Trophoblast cell (in vitro differentiated cells and primary cell): ENCODE results near the gene LY9. TPM values are rescaled to one million over a fixed set of nuclear protein-coding genes. Genes with fewer than 3 reads are reported as not detected.

Experiments used
- DNase-seq, 2 donors: peaks; one replicate each; pipeline ENCODE4 v3.0.0-alpha.2; 2016
- H2AFZ ChIP-seq: 2 replicates; pipeline ENCODE4 v1.6.1; 2013; ENCODE audit warnings: low read length, moderate library complexity, mild to moderate bottlenecking; ENCODE audit not compliant: insufficient read depth, poor library complexity
- H2AK5ac ChIP-seq: 2 replicates; pipeline ENCODE4 v1.6.1; 2013; ENCODE audit warnings: mild to moderate bottlenecking, low read length
- H2BK120ac ChIP-seq: 2 replicates; pipeline ENCODE4 v1.6.1; 2013; ENCODE audit warnings: low read length, mild to moderate bottlenecking, moderate library complexity; ENCODE audit not compliant: insufficient read depth, poor library complexity
- H2BK12ac ChIP-seq: 2 replicates; pipeline ENCODE4 v1.6.1; 2013; ENCODE audit warnings: mild to moderate bottlenecking, low read length, moderate library complexity
- H2BK5ac ChIP-seq: 2 replicates; pipeline ENCODE4 v1.6.1; 2013; ENCODE audit warnings: low read length, low read depth, moderate library complexity, mild to moderate bottlenecking; ENCODE audit not compliant: poor library complexity
- H3K14ac ChIP-seq: 2 replicates; pipeline ENCODE4 v1.6.1; 2013; ENCODE audit warnings: mild to moderate bottlenecking, low read length
- H3K18ac ChIP-seq: 2 replicates; pipeline ENCODE4 v1.6.1; 2013; ENCODE audit warnings: mild to moderate bottlenecking, low read length
- H3K23ac ChIP-seq: 2 replicates; pipeline ENCODE4 v1.6.1; 2013; ENCODE audit warnings: low read length
- H3K27ac ChIP-seq: 2 replicates; pipeline ENCODE4 v1.5.1; 2013; ENCODE audit warnings: low read depth, mild to moderate bottlenecking, inconsistent platforms, low read length, moderate library complexity
- H3K27me3 ChIP-seq: 2 replicates; pipeline ENCODE4 v1.6.1; 2013; ENCODE audit warnings: inconsistent platforms, mild to moderate bottlenecking, low read length, moderate library complexity; ENCODE audit not compliant: insufficient read depth
- H3K36me3 ChIP-seq, 2 experiments: 1 replicate in 1 of 2; 2 replicates in 1 of 2; pipeline ENCODE4 v1.6.1; 2013; ENCODE audit warnings: low read length in 2 of 2, mild to moderate bottlenecking in 2 of 2, moderate library complexity in 1 of 2; ENCODE audit not compliant: insufficient read depth in 2 of 2, control insufficient read depth in 1 of 2
- H3K4ac ChIP-seq: 2 replicates; pipeline ENCODE4 v1.6.1; 2013; ENCODE audit warnings: low read depth, mild to moderate bottlenecking, low read length, moderate library complexity
- H3K4me1 ChIP-seq, 2 experiments: 1 replicate in 1 of 2; 2 replicates in 1 of 2; pipeline ENCODE4 v1.6.1; 2013; ENCODE audit warnings: low read length in 2 of 2, mild to moderate bottlenecking in 2 of 2, moderate library complexity in 1 of 2; ENCODE audit not compliant: insufficient read depth in 2 of 2, control insufficient read depth in 1 of 2
- H3K4me2 ChIP-seq: 2 replicates; pipeline ENCODE4 v1.6.1; 2013; ENCODE audit warnings: inconsistent platforms, mild to moderate bottlenecking, low read length, moderate library complexity
- H3K4me3 ChIP-seq: 2 replicates; pipeline ENCODE4 v1.5.1; 2013; ENCODE audit warnings: mild to moderate bottlenecking, low read depth, low read length, inconsistent platforms
- H3K79me1 ChIP-seq: one replicate; pipeline ENCODE4 v1.6.1; 2013; ENCODE audit warnings: low read length
- H3K79me2 ChIP-seq: 2 replicates; pipeline ENCODE4 v1.6.1; 2013; ENCODE audit warnings: low read length, mild to moderate bottlenecking; ENCODE audit not compliant: control insufficient read depth, insufficient read depth, poor library complexity
- H3K9ac ChIP-seq: 2 replicates; pipeline ENCODE4 v1.6.1; 2013; ENCODE audit warnings: mild to moderate bottlenecking, low read length
- H3K9me3 ChIP-seq: 2 replicates; pipeline ENCODE4 v1.6.1; 2013; ENCODE audit warnings: low read depth, mild to moderate bottlenecking, control low read depth, inconsistent platforms, low read length; ENCODE audit not compliant: insufficient read depth
- H4K12ac ChIP-seq: 2 replicates; pipeline ENCODE4 v1.6.1; 2013; ENCODE audit warnings: low read depth, mild to moderate bottlenecking, low read length, moderate library complexity
- H4K8ac ChIP-seq: 2 replicates; pipeline ENCODE4 v1.6.1; 2013; ENCODE audit warnings: low read depth, mild to moderate bottlenecking, low read length, moderate library complexity
- H4K91ac ChIP-seq: one replicate; pipeline ENCODE4 v1.6.1; 2013; ENCODE audit warnings: low read depth, mild to moderate bottlenecking, low read length, moderate library complexity
- WGBS: extraction: QIAGEN DNeasy Blood & Tissue Kit; methylation state at CpG from one replicate; pipeline ENCODE4 v1.1.7; 2013; ENCODE audit warnings: missing lambda C conversion rate; ENCODE audit not compliant: insufficient read length, insufficient coverage; ENCODE audit errors: extremely low coverage; 5-methylcytosine and 5-hydroxymethylcytosine counted together
- polyA plus RNA-seq: library from polyadenylated mRNA; stranded (reverse); fragments of 200-250 nt; gene quantifications from 2 replicates; pipeline ENCODE4 v1.2.3, GENCODE V29; 2013

The LY9 gene, protein sequence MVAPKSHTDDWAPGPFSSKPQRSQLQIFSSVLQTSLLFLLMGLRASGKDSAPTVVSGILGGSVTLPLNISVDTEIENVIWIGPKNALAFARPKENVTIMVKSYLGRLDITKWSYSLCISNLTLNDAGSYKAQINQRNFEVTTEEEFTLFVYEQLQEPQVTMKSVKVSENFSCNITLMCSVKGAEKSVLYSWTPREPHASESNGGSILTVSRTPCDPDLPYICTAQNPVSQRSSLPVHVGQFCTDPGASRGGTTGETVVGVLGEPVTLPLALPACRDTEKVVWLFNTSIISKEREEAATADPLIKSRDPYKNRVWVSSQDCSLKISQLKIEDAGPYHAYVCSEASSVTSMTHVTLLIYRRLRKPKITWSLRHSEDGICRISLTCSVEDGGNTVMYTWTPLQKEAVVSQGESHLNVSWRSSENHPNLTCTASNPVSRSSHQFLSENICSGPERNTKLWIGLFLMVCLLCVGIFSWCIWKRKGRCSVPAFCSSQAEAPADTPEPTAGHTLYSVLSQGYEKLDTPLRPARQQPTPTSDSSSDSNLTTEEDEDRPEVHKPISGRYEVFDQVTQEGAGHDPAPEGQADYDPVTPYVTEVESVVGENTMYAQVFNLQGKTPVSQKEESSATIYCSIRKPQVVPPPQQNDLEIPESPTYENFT
- polyA plus RNA-seq: 0.22 and 0.26 TPM in 2 replicates

DNA sequence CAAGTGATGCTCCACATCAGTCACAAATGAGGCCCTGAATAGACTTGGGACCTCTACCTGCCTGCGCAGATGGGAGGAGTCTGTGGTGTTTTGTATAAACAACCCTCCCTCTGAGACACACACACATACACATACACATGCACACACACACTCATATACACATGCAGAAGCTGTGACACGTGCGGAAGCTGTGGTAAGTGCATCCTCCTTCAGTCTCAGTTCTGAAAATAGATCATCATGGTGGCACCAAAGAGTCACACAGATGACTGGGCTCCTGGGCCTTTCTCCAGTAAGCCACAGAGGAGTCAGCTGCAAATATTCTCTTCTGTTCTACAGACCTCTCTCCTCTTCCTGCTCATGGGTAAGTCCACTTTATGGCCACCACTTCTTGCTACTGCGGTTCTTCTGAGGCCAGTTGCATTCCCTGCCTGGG is at the start of gene LY9:
LY9 (plus strand) TSS at position 224 of the 433 bp plus-strand sequence; CDS start at position 238, 14 bp downstream.
- Histone ChIP-seq H3K79me1 (no peaks in the 10 kb centered on the region), H3K4me2 (no peak within 1 kb of the TSS), H2AFZ (no peak within 1 kb of the TSS), H4K8ac (no peak within 1 kb of the TSS), H4K12ac (no peak within 1 kb of the TSS), H3K9me3 (no peaks in the 10 kb centered on the region), H3K36me3 (no peaks in the 10 kb centered on the region), H2BK5ac (no peak within 1 kb of the TSS), H3K14ac (no peak within 1 kb of the TSS), H4K91ac (no peak within 1 kb of the TSS), H2BK120ac (no peak within 1 kb of the TSS), H3K27me3 (no peaks in the 10 kb centered on the region), H3K4ac (no peak within 1 kb of the TSS), H3K18ac (no peak within 1 kb of the TSS), H3K4me3 (no peak within 1 kb of the TSS), H3K9ac (no peak within 1 kb of the TSS), H2BK12ac (no peak within 1 kb of the TSS), H3K4me1 (no peaks in the 10 kb centered on the region), H3K23ac (no peak within 1 kb of the TSS), H2AK5ac (no peak within 1 kb of the TSS), H3K79me2 (no peaks in the 10 kb centered on the region), H3K27ac (no peak within 1 kb of the TSS)
- WGBS: no CpG with 5 or more reads among the region's 4 CpGs
- DNase-seq: peak in 1 of 2 donors; percentile 17

DNA sequence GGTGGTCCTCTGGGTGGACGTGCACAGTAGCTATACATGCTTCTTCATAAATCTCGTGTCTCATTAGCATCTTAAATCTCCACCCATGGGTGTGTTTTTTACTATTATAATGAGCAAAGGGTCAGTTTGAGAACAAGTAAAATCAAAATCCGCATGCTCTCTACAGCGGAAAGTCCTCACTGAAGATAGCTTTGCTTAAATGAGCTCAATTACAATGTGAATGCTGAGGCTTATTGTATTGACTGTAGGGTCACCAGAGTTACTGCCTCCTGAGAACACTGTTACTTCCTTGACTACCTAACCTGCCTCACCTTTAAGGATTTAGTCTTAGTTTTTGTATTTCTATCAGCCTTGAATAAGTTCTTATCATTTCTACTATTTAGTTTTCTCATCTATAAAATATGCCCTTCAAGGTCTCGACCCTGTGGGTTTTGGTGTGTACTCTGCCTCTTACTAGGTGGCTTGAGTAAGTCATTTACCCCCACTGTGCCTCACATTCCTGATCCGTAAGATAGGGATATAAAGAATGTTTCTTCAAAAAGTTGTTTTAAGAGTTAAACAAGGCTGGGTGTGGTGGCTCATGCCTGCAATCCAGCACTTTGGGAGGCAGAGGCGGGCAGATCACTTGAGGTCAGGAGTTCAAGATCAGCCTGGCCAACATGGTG is 49.0 kb upstream of the LY9 start:
- Histone ChIP-seq H3K4me1 (no peaks in the 10 kb centered on the region), H4K8ac (no peak overlapping the region), H3K4me2 (no peak overlapping the region), H3K23ac (no peak overlapping the region), H2BK12ac (no peak overlapping the region), H3K27me3 (no peaks in the 10 kb centered on the region), H3K4ac (no peak overlapping the region), H3K79me1 (no peaks in the 10 kb centered on the region), H3K14ac (no peak overlapping the region), H2AFZ (no peak overlapping the region), H2BK5ac (no peak overlapping the region), H3K27ac (no peak overlapping the region), H3K9me3 (no peaks in the 10 kb centered on the region), H3K36me3 (no peaks in the 10 kb centered on the region), H3K4me3 (no peak overlapping the region), H3K18ac (no peak overlapping the region), H4K12ac (no peak overlapping the region), H4K91ac (no peak overlapping the region), H2AK5ac (no peak overlapping the region), H3K79me2 (no peaks in the 10 kb centered on the region), H3K9ac (no peak overlapping the region), H2BK120ac (no peak overlapping the region)
- WGBS: no CpG with 5 or more reads among the region's 7 CpGs
- no peak for DNase-seq

DNA sequence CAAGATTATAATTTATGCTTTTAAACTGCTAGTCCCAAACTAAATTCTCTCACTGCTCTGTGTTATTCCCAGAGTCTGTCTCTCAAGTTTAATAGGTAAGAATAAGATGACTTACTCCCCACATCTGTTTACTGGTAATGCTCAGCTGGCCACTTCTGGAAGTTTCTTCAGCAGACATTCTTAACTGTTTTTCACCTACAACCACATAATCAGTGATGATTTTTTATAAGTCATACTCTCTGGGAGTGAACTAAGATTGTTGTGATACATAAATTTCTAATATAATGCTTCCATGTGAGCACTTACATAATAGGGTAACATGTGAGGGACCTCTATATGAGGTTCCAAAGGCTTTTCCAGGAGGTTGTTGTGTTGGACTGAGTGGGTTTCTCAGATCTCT is 48.3 kb upstream of the LY9 start:
- Histone ChIP-seq H3K18ac (no peak overlapping the region), H2BK5ac (no peak overlapping the region), H3K9ac (no peak overlapping the region), H3K4ac (no peak overlapping the region), H2AK5ac (no peak overlapping the region), H4K91ac (no peak overlapping the region), H2AFZ (no peak overlapping the region), H3K79me1 (no peaks in the 10 kb centered on the region), H3K23ac (no peak overlapping the region), H4K12ac (no peak overlapping the region), H3K79me2 (no peaks in the 10 kb centered on the region), H2BK12ac (no peak overlapping the region), H3K4me3 (no peak overlapping the region), H3K36me3 (no peaks in the 10 kb centered on the region), H3K27ac (no peak overlapping the region), H4K8ac (no peak overlapping the region), H3K4me1 (no peaks in the 10 kb centered on the region), H2BK120ac (no peak overlapping the region), H3K14ac (no peak overlapping the region), H3K27me3 (no peaks in the 10 kb centered on the region), H3K4me2 (no peak overlapping the region), H3K9me3 (no peaks in the 10 kb centered on the region)
- no peak for DNase-seq

DNA sequence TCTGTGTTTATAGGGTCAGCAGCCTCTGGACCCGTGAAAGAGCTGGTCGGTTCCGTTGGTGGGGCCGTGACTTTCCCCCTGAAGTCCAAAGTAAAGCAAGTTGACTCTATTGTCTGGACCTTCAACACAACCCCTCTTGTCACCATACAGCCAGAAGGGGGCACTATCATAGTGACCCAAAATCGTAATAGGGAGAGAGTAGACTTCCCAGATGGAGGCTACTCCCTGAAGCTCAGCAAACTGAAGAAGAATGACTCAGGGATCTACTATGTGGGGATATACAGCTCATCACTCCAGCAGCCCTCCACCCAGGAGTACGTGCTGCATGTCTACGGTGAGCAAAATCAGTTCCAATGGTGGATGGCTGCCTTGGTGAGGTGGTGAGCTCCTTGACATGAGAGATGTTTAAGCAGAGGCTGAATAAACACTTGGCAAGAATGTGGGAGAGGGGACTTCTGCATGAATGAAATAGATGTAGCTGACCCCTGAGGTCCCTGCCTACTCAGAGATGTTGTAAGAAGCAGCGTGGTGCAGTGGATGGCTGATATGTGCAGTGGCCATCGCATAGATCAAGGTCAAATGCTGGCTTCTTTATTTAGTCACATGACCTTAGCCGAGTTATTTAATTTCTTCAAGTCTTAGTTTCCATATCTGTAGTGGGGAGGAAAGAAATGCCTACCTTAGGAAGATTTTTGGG is 47.6 kb upstream of the LY9 start:
- no CpG with 5 or more reads among the region's 10 CpGs for WGBS
- no peak overlapping the region for H3K9ac ChIP-seq
- DNase-seq: peak in 1 of 2 donors; percentile 35
- H3K9me3 ChIP-seq: no peaks in the 10 kb centered on the region
- no peak overlapping the region for H3K27ac ChIP-seq
- no peak overlapping the region for H3K14ac ChIP-seq
- no peak overlapping the region for H2BK5ac ChIP-seq
- H2AK5ac ChIP-seq: no peak overlapping the region
- H3K18ac ChIP-seq: no peak overlapping the region
- no peak overlapping the region for H2BK120ac ChIP-seq
- no peaks in the 10 kb centered on the region for H3K4me1 ChIP-seq
- no peak overlapping the region for H4K91ac ChIP-seq
- H3K4ac ChIP-seq: no peak overlapping the region
- no peak overlapping the region for H4K8ac ChIP-seq
- no peak overlapping the region for H2BK12ac ChIP-seq
- H3K4me2 ChIP-seq: no peak overlapping the region
- no peaks in the 10 kb centered on the region for H3K27me3 ChIP-seq
- no peak overlapping the region for H3K4me3 ChIP-seq
- H4K12ac ChIP-seq: no peak overlapping the region
- no peak overlapping the region for H3K23ac ChIP-seq
- H3K36me3 ChIP-seq: no peaks in the 10 kb centered on the region
- no peaks in the 10 kb centered on the region for H3K79me2 ChIP-seq
- H3K79me1 ChIP-seq: no peaks in the 10 kb centered on the region
- H2AFZ ChIP-seq: no peak overlapping the region
